Measurements from ENCODE around the gene EID3.

DNA sequence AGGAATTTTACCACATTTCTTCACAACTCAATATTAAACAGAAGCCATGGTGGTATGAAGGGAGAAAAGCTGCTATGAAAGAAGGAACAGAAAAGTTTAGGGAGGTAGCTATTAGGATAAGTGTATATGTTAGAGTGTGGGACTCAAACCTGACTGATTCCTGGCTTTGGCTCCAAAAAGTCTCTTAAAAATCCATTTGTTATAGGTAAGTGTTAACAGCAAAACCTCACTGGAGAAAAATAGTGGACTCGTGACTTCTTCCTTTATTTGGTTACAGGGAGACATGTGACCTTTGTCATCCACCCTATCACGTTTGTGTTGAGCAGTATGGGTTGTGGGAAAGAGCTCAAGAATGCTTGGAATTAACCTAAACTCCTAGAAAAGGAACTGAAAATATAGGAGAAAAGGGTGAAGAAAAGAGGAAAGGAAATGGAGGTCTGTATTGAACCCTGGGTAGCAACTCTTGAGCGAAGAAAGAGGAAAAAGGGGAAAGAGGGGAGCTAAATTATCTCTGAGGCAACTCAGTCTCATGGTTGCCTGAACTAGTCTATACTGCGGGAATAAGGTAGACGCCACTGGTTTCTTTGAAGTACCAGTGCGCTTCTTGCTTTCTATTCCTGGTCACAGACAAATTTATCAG, 3.6 kb upstream of the EID3 start:
- TF ChIP-seq, protein P1, sequence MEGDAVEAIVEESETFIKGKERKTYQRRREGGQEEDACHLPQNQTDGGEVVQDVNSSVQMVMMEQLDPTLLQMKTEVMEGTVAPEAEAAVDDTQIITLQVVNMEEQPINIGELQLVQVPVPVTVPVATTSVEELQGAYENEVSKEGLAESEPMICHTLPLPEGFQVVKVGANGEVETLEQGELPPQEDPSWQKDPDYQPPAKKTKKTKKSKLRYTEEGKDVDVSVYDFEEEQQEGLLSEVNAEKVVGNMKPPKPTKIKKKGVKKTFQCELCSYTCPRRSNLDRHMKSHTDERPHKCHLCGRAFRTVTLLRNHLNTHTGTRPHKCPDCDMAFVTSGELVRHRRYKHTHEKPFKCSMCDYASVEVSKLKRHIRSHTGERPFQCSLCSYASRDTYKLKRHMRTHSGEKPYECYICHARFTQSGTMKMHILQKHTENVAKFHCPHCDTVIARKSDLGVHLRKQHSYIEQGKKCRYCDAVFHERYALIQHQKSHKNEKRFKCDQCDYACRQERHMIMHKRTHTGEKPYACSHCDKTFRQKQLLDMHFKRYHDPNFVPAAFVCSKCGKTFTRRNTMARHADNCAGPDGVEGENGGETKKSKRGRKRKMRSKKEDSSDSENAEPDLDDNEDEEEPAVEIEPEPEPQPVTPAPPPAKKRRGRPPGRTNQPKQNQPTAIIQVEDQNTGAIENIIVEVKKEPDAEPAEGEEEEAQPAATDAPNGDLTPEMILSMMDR (IDR thresholded peaks at IDR 0.05 in 2 of 3, conservative IDR thresholded peaks at IDR 0.05 in 1 of 3; ENCODE audit: insufficient read depth in 2 of 3, low read depth in 1 of 3, low read length in 3 of 3), result no peak
- TF ChIP-seq POLR2AphosphoS5 (IDR thresholded peaks at IDR 0.05; ENCODE audit: control insufficient read depth, insufficient read depth, low read depth, low read length), result no peak
- TF ChIP-seq ZNF253 (CRISPR knock-in tag; conservative IDR thresholded peaks at IDR 0.05), result no peak
- TF ChIP-seq, protein P2, sequence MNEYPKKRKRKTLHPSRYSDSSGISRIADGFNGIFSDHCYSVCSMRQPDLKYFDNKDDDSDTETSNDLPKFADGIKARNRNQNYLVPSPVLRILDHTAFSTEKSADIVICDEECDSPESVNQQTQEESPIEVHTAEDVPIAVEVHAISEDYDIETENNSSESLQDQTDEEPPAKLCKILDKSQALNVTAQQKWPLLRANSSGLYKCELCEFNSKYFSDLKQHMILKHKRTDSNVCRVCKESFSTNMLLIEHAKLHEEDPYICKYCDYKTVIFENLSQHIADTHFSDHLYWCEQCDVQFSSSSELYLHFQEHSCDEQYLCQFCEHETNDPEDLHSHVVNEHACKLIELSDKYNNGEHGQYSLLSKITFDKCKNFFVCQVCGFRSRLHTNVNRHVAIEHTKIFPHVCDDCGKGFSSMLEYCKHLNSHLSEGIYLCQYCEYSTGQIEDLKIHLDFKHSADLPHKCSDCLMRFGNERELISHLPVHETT (CRISPR knock-in tag; conservative IDR thresholded peaks at IDR 0.05 in 1 of 2, IDR thresholded peaks at IDR 0.05 in 1 of 2), result no peak
- no peak for TF ChIP-seq CHD4 (IDR thresholded peaks at IDR 0.05; ENCODE audit: insufficient read depth, insufficient replicate concordance, low read depth, low read length, poor library complexity, severe bottlenecking)
